HEK293T (cell line): ENCODE results near the gene MPHOSPH10.
"Not testable (repeated sequence)": the region's sequence is repeated elsewhere in the genome, so short reads cannot be mapped to it uniquely, and the experiment has no call there.

Source experiments
- CTCF ChIA-PET: fragments of 350-600 bp; formaldehyde crosslinking; extraction: SDS; loops from one replicate; lab custom pipeline; 2021; ENCODE audit warnings: antibody characterized with exemption, inconsistent platforms; lab: Yijun Ruan, JAX
- POLR2A ChIA-PET: fragments of 350-600 bp; formaldehyde crosslinking; extraction: SDS; loops from one replicate; lab custom pipeline; 2020; ENCODE audit warnings: antibody characterized with exemption, inconsistent platforms; lab: Yijun Ruan, JAX
- DNase-seq: peaks from one replicate; pipeline ENCODE4 v3.0.0; 2012; ENCODE audit warnings: mixed read lengths; ENCODE audit errors: extremely low spot score
- ARNT ChIP-seq: fragments of 450-650 bp; IDR thresholded peaks from 2 replicates; pipeline ENCODE4 v1.6.1; 2017; ENCODE audit warnings: mild to moderate bottlenecking
- BHLHE40 ChIP-seq: fragments of 450-650 bp; IDR thresholded peaks from 2 replicates; pipeline ENCODE4 v1.6.1; 2016; ENCODE audit warnings: mild to moderate bottlenecking, moderate library complexity, borderline replicate concordance
- CTBP1 ChIP-seq: fragments of 450-650 bp; IDR thresholded peaks from 2 replicates; pipeline ENCODE4 v1.6.1; 2016; ENCODE audit warnings: borderline replicate concordance
- ELF4 ChIP-seq: fragments of 450-650 bp; IDR thresholded peaks from 2 replicates; pipeline ENCODE4 v1.6.1; 2017; ENCODE audit warnings: antibody characterized with exemption
- FOXA1 ChIP-seq: fragments of 450-650 bp; IDR thresholded peaks from 2 replicates; pipeline ENCODE4 v1.6.1; 2016; ENCODE audit warnings: mild to moderate bottlenecking
- FOXK2 ChIP-seq: fragments of 450-650 bp; IDR thresholded peaks from 2 replicates; pipeline ENCODE4 v1.6.1; 2016; ENCODE audit warnings: mild to moderate bottlenecking
- FOXM1 ChIP-seq: fragments of 450-650 bp; IDR thresholded peaks from 2 replicates; pipeline ENCODE4 v1.6.1; 2017; ENCODE audit warnings: mild to moderate bottlenecking, borderline replicate concordance
- HDGF ChIP-seq: fragments of 450-650 bp; IDR thresholded peaks from 2 replicates; pipeline ENCODE4 v1.6.1; 2017; ENCODE audit warnings: antibody characterized with exemption, borderline replicate concordance
- L3MBTL2 ChIP-seq: fragments of 450-650 bp; conservative IDR thresholded peaks from 2 replicates; pipeline ENCODE4 v1.6.1; 2016; ENCODE audit warnings: mild to moderate bottlenecking
- LEF1 ChIP-seq: fragments of 450-650 bp; IDR thresholded peaks from 2 replicates; pipeline ENCODE4 v1.6.1; 2017; ENCODE audit warnings: mild to moderate bottlenecking, borderline replicate concordance
- NFRKB ChIP-seq: fragments of 450-650 bp; IDR thresholded peaks from 2 replicates; pipeline ENCODE4 v1.6.1; 2016; ENCODE audit warnings: mild to moderate bottlenecking, moderate library complexity
- PKNOX1 ChIP-seq: fragments of 450-650 bp; IDR thresholded peaks from 2 replicates; pipeline ENCODE4 v1.6.1; 2016
- SP1 ChIP-seq: fragments of 450-650 bp; IDR thresholded peaks from 2 replicates; pipeline ENCODE4 v1.6.1; 2017
- SUZ12 ChIP-seq: fragments of 450-650 bp; IDR thresholded peaks from 2 replicates; pipeline ENCODE4 v1.6.1; 2016; ENCODE audit warnings: mild to moderate bottlenecking
- TARDBP ChIP-seq: fragments of 450-650 bp; IDR thresholded peaks from 2 replicates; pipeline ENCODE4 v1.6.1; 2016
- ZNF384 ChIP-seq: fragments of 450-650 bp; IDR thresholded peaks from 2 replicates; pipeline ENCODE4 v1.6.1; 2016

MPHOSPH10 gene

GRCh38 chr2:71126957-71127356, 3.5 kb upstream of the MPHOSPH10 start:
- ChIA-PET POLR2A (interaction anchor here (1.5 kb wide), 1 partner anchor 59 kb away, joined by 7 read pairs; the partner anchor contains the start of gene NAGK), CTCF (no interaction called here)
- TF ChIP-seq FOXM1 (no peak), PKNOX1 (0 out of 2 replicates have a peak, but pooled peaks have one; percentile 25)
- no peak for DNase-seq

- ChIA-PET POLR2A (interaction anchor here (0.6 to 2.2 kb wide), 5 partner anchors 15 to 128 kb away, joined by 3 to 17 read pairs (median 3); partner anchors contain the start of gene NAGK), CTCF (no interaction called here)
- TF ChIP-seq SUZ12: no peak
- TF ChIP-seq PKNOX1: peak; percentile 80
- no peak for DNase-seq
These were observed 1.1 kb upstream of the MPHOSPH10 start for GRCh38 chr2:71129114-71129901.

- ChIA-PET POLR2A (interaction anchor here (0.6 to 2.2 kb wide), 5 partner anchors 14 to 128 kb away, joined by 3 to 17 read pairs (median 3); partner anchors contain the start of gene NAGK), CTCF (no interaction called here)
- no peak for DNase-seq
- TF ChIP-seq HDGF (no peak), NFRKB (no peak), LEF1 (no peak), FOXM1 (no peak), FOXA1 (no peak), ZNF384 (no peak), CTBP1 (no peak), SUZ12 (no peak), BHLHE40 (no peak), ARNT (no peak), PKNOX1 (no peak), SP1 (no peak)
These were observed 607 bp upstream of the MPHOSPH10 start for GRCh38 chr2:71129902-71130151.

GRCh38 chr2:71130905-71131244, 441 bp downstream of the MPHOSPH10 start:
- no peak for DNase-seq
- TF ChIP-seq ELF4 (no peak), PKNOX1 (no peak), TARDBP (no peak), NFRKB (no peak), CTBP1 (no peak), HDGF (no peak), FOXK2 (no peak), ARNT (no peak), FOXA1 (no peak)
- CTCF ChIA-PET: interaction anchor here (1.0 to 1.1 kb wide), 2 partner anchors 25 to 30 kb away, joined by 3 to 5 read pairs; no protein-coding TSS in a partner anchor
- POLR2A ChIA-PET: interaction anchor here (0.6 to 2.2 kb wide), 8 partner anchors 13 to 130 kb away, joined by 3 to 17 read pairs (median 4); partner anchors contain the start of gene NAGK

GRCh38 chr2:71131387-71132166, 1.1 kb downstream of the MPHOSPH10 start:
- not testable (repeated sequence) for DNase-seq
- ChIA-PET CTCF (interaction anchor here (1.1 kb wide), 1 partner anchor 25 kb away, joined by 5 read pairs; no protein-coding TSS in a partner anchor), POLR2A (interaction anchor here (0.6 to 2.2 kb wide), 6 partner anchors 13 to 130 kb away, joined by 4 to 17 read pairs (median 4); partner anchors contain the start of gene NAGK)

- ChIA-PET POLR2A (no interaction called here), CTCF (no interaction called here)
- TF ChIP-seq SP1: no peak
- TF ChIP-seq FOXA1: no peak
- TF ChIP-seq HDGF: no peak
- TF ChIP-seq ZNF384: no peak
- no peak for TF ChIP-seq FOXM1
- no peak for TF ChIP-seq LEF1
- no peak for TF ChIP-seq CTBP1
- no peak for TF ChIP-seq NFRKB
- TF ChIP-seq ARNT: no peak
- TF ChIP-seq ELF4: no peak
- no peak for TF ChIP-seq TARDBP
- no peak for TF ChIP-seq FOXK2
- no peak for TF ChIP-seq SUZ12
- no peak for TF ChIP-seq PKNOX1
- no peak for TF ChIP-seq BHLHE40
- TF ChIP-seq L3MBTL2: no peak
- DNase-seq: no peak
These were observed 3.2 kb downstream of the MPHOSPH10 start for GRCh38 chr2:71133603-71134002.
